Type B pancreatic cell (in vitro differentiated cells): ENCODE measurements around the gene C6. TPM values are rescaled to one million over a fixed set of nuclear protein-coding genes. Genes with fewer than 3 reads are reported as not detected.
A peak's percentile ranks its signal among the peaks of the same experiment; 100 is the strongest.
"Not testable (repeated sequence)": the region's sequence is repeated elsewhere in the genome, so short reads cannot be mapped to it uniquely, and the experiment has no call there.

Source experiments
- DNase-seq: peaks from one replicate; pipeline ENCODE4 v3.0.0; 2021; ENCODE audit warnings: mixed read lengths; ENCODE audit not compliant: unreplicated experiment; ENCODE audit errors: extremely low spot score
- H3K27ac Mint-ChIP-seq: 2 replicates; pipeline ENCODE4 v1.8.0; 2021; ENCODE audit warnings: mild to moderate bottlenecking, mixed read lengths
- H3K27me3 Mint-ChIP-seq: 2 replicates; pipeline ENCODE4 v1.8.0; 2021; ENCODE audit warnings: mixed read lengths
- H3K36me3 Mint-ChIP-seq: 2 replicates; pipeline ENCODE4 v1.8.0; 2021; ENCODE audit warnings: mixed read lengths
- H3K4me1 Mint-ChIP-seq: one replicate; pipeline ENCODE4 v1.8.0; 2021; ENCODE audit warnings: mixed read lengths; ENCODE audit not compliant: unreplicated experiment
- H3K4me3 Mint-ChIP-seq: 2 replicates; pipeline ENCODE4 v1.8.0; 2021; ENCODE audit warnings: mild to moderate bottlenecking, mixed read lengths
- H3K9me3 Mint-ChIP-seq: 2 replicates; pipeline ENCODE4 v1.8.0; 2021; ENCODE audit warnings: mixed read lengths
- CTCF ChIP-seq: fragments of 200-600 bp; sonication (generic); conservative IDR thresholded peaks from 2 replicates; pipeline ENCODE4 v1.5.0; 2021; ENCODE audit warnings: antibody characterized with exemption, mild to moderate bottlenecking
- total RNA-seq: library from RNA; stranded (reverse); gene quantifications from 2 replicates; pipeline ENCODE4 v1.2.1, GENCODE V29; 2021; ENCODE audit warnings: low replicate concordance

The C6 gene
- total RNA-seq, 1 donor from 2014 or later, result 2.3 TPM

GRCh38 chr5:41191249-41191648 lies 22.1 kb downstream of the C6 start:
- Mint-ChIP-seq H3K27ac (no peak overlapping the region), H3K36me3 (no peaks in the 10 kb centered on the region), H3K9me3 (no peaks in the 10 kb centered on the region), H3K4me1 (no peaks in the 10 kb centered on the region), H3K4me3 (no peak overlapping the region), H3K27me3 (no peaks in the 10 kb centered on the region)
- no peak for TF ChIP-seq CTCF
- no peak for DNase-seq

- no peaks in the 10 kb centered on the region for H3K9me3 Mint-ChIP-seq
- no peak for TF ChIP-seq CTCF
- H3K4me3 Mint-ChIP-seq, result no peak overlapping the region
- DNase-seq, result no peak
- H3K27me3 Mint-ChIP-seq, result no peaks in the 10 kb centered on the region
- H3K27ac Mint-ChIP-seq, result no peak overlapping the region
- no peaks in the 10 kb centered on the region for H3K36me3 Mint-ChIP-seq
- H3K4me1 Mint-ChIP-seq, result peaks cover 9% of the 10 kb centered on the region
These were observed 27.2 kb downstream of the C6 start for GRCh38 chr5:41186143-41186542.

GRCh38 chr5:41183331-41183730 lies 30.0 kb downstream of the C6 start:
- H3K4me3 Mint-ChIP-seq, H3K27ac Mint-ChIP-seq, H3K27me3 Mint-ChIP-seq, H3K9me3 Mint-ChIP-seq, H3K36me3 Mint-ChIP-seq, H3K4me1 Mint-ChIP-seq, DNase-seq: not testable (repeated sequence)

- peaks cover 9% of the 10 kb centered on the region for H3K4me1 Mint-ChIP-seq
- no peak overlapping the region for H3K4me3 Mint-ChIP-seq
- no peaks in the 10 kb centered on the region for H3K9me3 Mint-ChIP-seq
- no peak for TF ChIP-seq CTCF
- no peak for DNase-seq
- no peaks in the 10 kb centered on the region for H3K27me3 Mint-ChIP-seq
- H3K27ac Mint-ChIP-seq, result peak overlapping the region; percentile 3
- no peaks in the 10 kb centered on the region for H3K36me3 Mint-ChIP-seq
These were observed 30.7 kb downstream of the C6 start for GRCh38 chr5:41182666-41183065.

- Mint-ChIP-seq H3K27me3 (no peaks in the 10 kb centered on the region), H3K4me1 (peaks cover 9% of the 10 kb centered on the region), H3K9me3 (no peaks in the 10 kb centered on the region), H3K4me3 (no peak overlapping the region), H3K27ac (peak overlapping the region; percentile 3), H3K36me3 (no peaks in the 10 kb centered on the region)
- TF ChIP-seq CTCF, result no peak
- DNase-seq, result no peak
These were observed 31.4 kb downstream of the C6 start for GRCh38 chr5:41181691-41182564.

GRCh38 chr5:41176952-41177351 lies 36.4 kb downstream of the C6 start:
- H3K4me3 Mint-ChIP-seq, result no peak overlapping the region
- H3K4me1 Mint-ChIP-seq, result no peaks in the 10 kb centered on the region
- TF ChIP-seq CTCF, result no peak
- no peaks in the 10 kb centered on the region for H3K9me3 Mint-ChIP-seq
- H3K27ac Mint-ChIP-seq, result no peak overlapping the region
- no peak for DNase-seq
- H3K36me3 Mint-ChIP-seq, result no peaks in the 10 kb centered on the region
- no peaks in the 10 kb centered on the region for H3K27me3 Mint-ChIP-seq
